GM12865 (cell line): ENCODE data around the gene PCDHA5.

Experiments used
- DNase-seq: peaks from one replicate; pipeline ENCODE4 v3.0.0; 2010; ENCODE audit warnings: low read depth
- H3K4me3 ChIP-seq: 2 replicates; pipeline ENCODE4 v1.5.1; 2011; ENCODE audit warnings: mild to moderate bottlenecking, low read depth, low read length, control low read depth
- TF ChIP-seq, protein P1 (sequence below): IDR thresholded peaks from 2 replicates; pipeline ENCODE4 v1.5.1; 2011; ENCODE audit warnings: low read length, control low read depth, low read depth, inconsistent platforms; ENCODE audit not compliant: insufficient read depth; ENCODE audit errors: missing control alignments

Gene PCDHA5

DNA sequence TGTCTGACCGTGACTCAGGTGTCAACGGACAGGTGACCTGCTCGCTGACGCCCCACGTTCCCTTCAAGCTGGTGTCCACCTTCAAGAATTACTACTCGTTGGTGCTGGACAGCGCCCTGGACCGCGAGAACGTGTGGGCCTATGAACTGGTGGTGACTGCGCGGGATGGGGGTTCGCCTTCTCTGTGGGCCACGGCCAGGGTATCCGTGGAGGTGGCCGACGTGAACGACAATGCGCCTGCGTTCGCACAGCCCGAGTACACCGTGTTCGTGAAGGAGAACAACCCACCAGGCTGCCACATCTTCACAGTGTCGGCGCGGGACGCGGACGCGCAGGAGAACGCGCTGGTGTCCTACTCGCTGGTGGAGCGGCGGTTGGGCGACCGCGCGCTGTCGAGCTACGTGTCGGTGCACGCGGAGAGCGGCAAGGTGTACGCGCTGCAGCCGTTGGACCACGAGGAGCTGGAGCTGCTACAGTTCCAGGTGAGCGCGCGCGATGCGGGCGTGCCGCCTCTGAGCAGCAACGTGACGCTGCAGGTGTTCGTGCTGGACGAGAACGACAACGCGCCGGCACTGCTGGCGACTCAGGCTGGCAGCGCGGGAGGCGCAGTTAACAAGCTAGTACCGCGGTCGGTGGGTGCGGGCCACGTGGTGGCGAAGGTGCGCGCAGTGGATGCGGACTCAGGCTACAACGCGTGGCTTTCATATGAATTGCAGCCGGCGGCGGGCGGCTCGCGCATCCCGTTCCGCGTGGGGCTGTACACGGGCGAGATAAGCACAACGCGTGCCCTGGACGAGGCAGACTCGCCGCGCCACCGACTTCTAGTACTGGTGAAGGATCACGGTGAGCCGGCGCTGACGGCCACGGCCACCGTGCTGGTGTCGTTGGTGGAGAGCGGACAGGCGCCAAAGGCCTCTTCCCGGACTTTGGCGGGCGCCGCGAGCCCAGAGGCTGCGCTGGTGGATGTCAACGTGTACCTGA, 49.1 kb downstream of the PCDHA5 start:
- no peak for DNase-seq
- H3K4me3 ChIP-seq, result no peak overlapping the region
- TF ChIP-seq, protein P1, sequence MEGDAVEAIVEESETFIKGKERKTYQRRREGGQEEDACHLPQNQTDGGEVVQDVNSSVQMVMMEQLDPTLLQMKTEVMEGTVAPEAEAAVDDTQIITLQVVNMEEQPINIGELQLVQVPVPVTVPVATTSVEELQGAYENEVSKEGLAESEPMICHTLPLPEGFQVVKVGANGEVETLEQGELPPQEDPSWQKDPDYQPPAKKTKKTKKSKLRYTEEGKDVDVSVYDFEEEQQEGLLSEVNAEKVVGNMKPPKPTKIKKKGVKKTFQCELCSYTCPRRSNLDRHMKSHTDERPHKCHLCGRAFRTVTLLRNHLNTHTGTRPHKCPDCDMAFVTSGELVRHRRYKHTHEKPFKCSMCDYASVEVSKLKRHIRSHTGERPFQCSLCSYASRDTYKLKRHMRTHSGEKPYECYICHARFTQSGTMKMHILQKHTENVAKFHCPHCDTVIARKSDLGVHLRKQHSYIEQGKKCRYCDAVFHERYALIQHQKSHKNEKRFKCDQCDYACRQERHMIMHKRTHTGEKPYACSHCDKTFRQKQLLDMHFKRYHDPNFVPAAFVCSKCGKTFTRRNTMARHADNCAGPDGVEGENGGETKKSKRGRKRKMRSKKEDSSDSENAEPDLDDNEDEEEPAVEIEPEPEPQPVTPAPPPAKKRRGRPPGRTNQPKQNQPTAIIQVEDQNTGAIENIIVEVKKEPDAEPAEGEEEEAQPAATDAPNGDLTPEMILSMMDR, result no peak
